Neural progenitor cell (in vitro differentiated cells): ENCODE measurements around the gene C11orf54. TPM values are rescaled to one million over a fixed set of nuclear protein-coding genes. Genes with fewer than 3 reads are reported as not detected.
"Not testable (repeated sequence)": the region's sequence is repeated elsewhere in the genome, so short reads cannot be mapped to it uniquely, and the experiment has no call there.

Experiments
- DNase-seq: peaks from one replicate; pipeline ENCODE4 v3.0.0-alpha.2; 2016; ENCODE audit warnings: low spot score
- H2AFZ ChIP-seq: fragments of 200-600 bp; sonication (generic); replicated peaks from 2 replicates; pipeline ENCODE4 v1.6.1; 2016; ENCODE audit warnings: antibody characterized with exemption
- H3F3A ChIP-seq: fragments of 200-600 bp; sonication (generic); 2 replicates; pipeline ENCODE4 v1.6.1; 2016; ENCODE audit warnings: antibody characterized with exemption, low read depth
- H3K27ac ChIP-seq: fragments of 200-600 bp; sonication (generic); 2 replicates; pipeline ENCODE4 v1.5.1; 2016; ENCODE audit warnings: mild to moderate bottlenecking
- H3K27me3 ChIP-seq: fragments of 200-600 bp; sonication (generic); 2 replicates; pipeline ENCODE4 v1.6.1; 2016; ENCODE audit warnings: mild to moderate bottlenecking, moderate library complexity
- H3K36me3 ChIP-seq: fragments of 200-600 bp; sonication (generic); 2 replicates; pipeline ENCODE4 v1.5.1; 2016
- H3K4me1 ChIP-seq: fragments of 200-600 bp; sonication (generic); 2 replicates; pipeline ENCODE4 v1.6.1; 2016; ENCODE audit warnings: mixed run types
- H3K4me2 ChIP-seq: fragments of 200-600 bp; sonication (generic); 2 replicates; pipeline ENCODE4 v1.6.1; 2016
- H3K4me3 ChIP-seq: fragments of 200-600 bp; sonication (generic); 2 replicates; pipeline ENCODE4 v1.5.1; 2016
- H3K79me2 ChIP-seq: fragments of 200-600 bp; sonication (generic); 2 replicates; pipeline ENCODE4 v1.6.1; 2016; ENCODE audit warnings: low read depth
- H3K9ac ChIP-seq: fragments of 200-600 bp; sonication (generic); 2 replicates; pipeline ENCODE4 v1.6.1; 2016
- H3K9me3 ChIP-seq: fragments of 200-600 bp; sonication (generic); 2 replicates; pipeline ENCODE4 v1.5.1; 2016; ENCODE audit warnings: low read depth
- H4K20me1 ChIP-seq: fragments of 200-600 bp; sonication (generic); 2 replicates; pipeline ENCODE4 v1.6.1; 2016; ENCODE audit warnings: low read depth
- H3K27ac Mint-ChIP-seq: 3 replicates; pipeline ENCODE4 v1.8.0; 2021; ENCODE audit warnings: mixed read lengths
- H3K27me3 Mint-ChIP-seq: 2 replicates; pipeline ENCODE4 v1.8.0; 2022; ENCODE audit warnings: low read depth, mild to moderate bottlenecking, inconsistent platforms, moderate library complexity, mixed read lengths; ENCODE audit not compliant: insufficient read depth
- H3K36me3 Mint-ChIP-seq: 3 replicates; pipeline ENCODE4 v1.8.0; 2021; ENCODE audit warnings: mixed read lengths
- H3K4me1 Mint-ChIP-seq: 3 replicates; pipeline ENCODE4 v1.8.0; 2021; ENCODE audit warnings: mixed read lengths
- H3K4me3 Mint-ChIP-seq: 3 replicates; pipeline ENCODE4 v1.8.0; 2021; ENCODE audit warnings: mild to moderate bottlenecking, moderate library complexity, mixed read lengths
- H3K9me3 Mint-ChIP-seq: 3 replicates; pipeline ENCODE4 v1.8.0; 2020; ENCODE audit warnings: mixed read lengths
- CTCF ChIP-seq: fragments of 200-600 bp; sonication (generic); IDR thresholded peaks from 2 replicates; pipeline ENCODE4 v1.5.1; 2017; ENCODE audit warnings: antibody characterized with exemption, mild to moderate bottlenecking
- EZH2 ChIP-seq: fragments of 200-600 bp; sonication (generic); IDR thresholded peaks from 2 replicates; pipeline ENCODE4 v1.6.1; 2017; ENCODE audit warnings: antibody characterized with exemption, mild to moderate bottlenecking, moderate library complexity
- EZH2phosphoT487 ChIP-seq: fragments of 200-600 bp; sonication (generic); IDR thresholded peaks from 2 replicates; pipeline ENCODE4 v1.6.1; 2017; ENCODE audit warnings: antibody characterized with exemption
- total RNA-seq: library from RNA; depleted of rRNA; stranded (reverse); fragments of >200 nt; gene quantifications from 2 replicates; pipeline ENCODE4 v1.2.3, GENCODE V29; 2015; ENCODE audit warnings: low replicate concordance

The C11orf54 gene
- total RNA-seq, 1 donor from 2014 or later, result 44.3 TPM

- Histone ChIP-seq H2AFZ (peak overlapping the region; percentile 81), H3K4me2 (peak overlapping the region; percentile 97), H3K4me3 (peak overlapping the region; percentile 60), H3K9ac (peak overlapping the region; percentile 80), H3K9me3 (no peaks in the 10 kb centered on the region), H3K27me3 (no peaks in the 10 kb centered on the region), H4K20me1 (peaks cover 38% of the 10 kb centered on the region), H3K36me3 (peaks cover 14% of the 10 kb centered on the region), H3K4me1 (peaks cover 43% of the 10 kb centered on the region), H3K27ac (peak overlapping the region; percentile 23), H3F3A (peaks cover 27% of the 10 kb centered on the region), H3K79me2 (peaks cover 85% of the 10 kb centered on the region)
- Mint-ChIP-seq H3K36me3 (peaks cover 7% of the 10 kb centered on the region), H3K4me3 (peak overlapping the region; percentile 100), H3K27ac (peak overlapping the region; percentile 99), H3K27me3 (no peaks in the 10 kb centered on the region), H3K4me1 (peaks cover 47% of the 10 kb centered on the region), H3K9me3 (no peaks in the 10 kb centered on the region)
- DNase-seq, result peak; percentile 41
- TF ChIP-seq EZH2phosphoT487 (no peak), EZH2 (no peak), CTCF (no peak)
Observed at GRCh38 chr11:93741882-93742226, 382 bp downstream of the C11orf54 start.

- peaks cover 37% of the 10 kb centered on the region for H3K4me1 Mint-ChIP-seq
- DNase-seq, result peak; percentile 17
Observed at GRCh38 chr11:93743291-93743690, 1.8 kb downstream of the C11orf54 start.

GRCh38 chr11:93744669-93745004 is 3.2 kb downstream of the C11orf54 start:
- no peak overlapping the region for H2AFZ ChIP-seq
- H3K9ac ChIP-seq, result no peak overlapping the region
- Mint-ChIP-seq H3K36me3 (peaks cover 3% of the 10 kb centered on the region), H3K9me3 (no peaks in the 10 kb centered on the region), H3K4me3 (no peak overlapping the region), H3K27me3 (no peaks in the 10 kb centered on the region), H3K4me1 (peaks cover 24% of the 10 kb centered on the region), H3K27ac (peak overlapping the region; percentile 40)
- H3K27me3 ChIP-seq, result no peaks in the 10 kb centered on the region
- H3F3A ChIP-seq, result peaks cover 4% of the 10 kb centered on the region
- H3K4me3 ChIP-seq, result no peak overlapping the region
- no peaks in the 10 kb centered on the region for H3K9me3 ChIP-seq
- H3K79me2 ChIP-seq, result peaks cover 61% of the 10 kb centered on the region
- peak overlapping the region; percentile 27 for H3K4me2 ChIP-seq
- peaks cover under 1% of the 10 kb centered on the region for H3K36me3 ChIP-seq
- peaks cover 15% of the 10 kb centered on the region for H3K4me1 ChIP-seq
- DNase-seq, result no peak
- H3K27ac ChIP-seq, result no peak overlapping the region
- H4K20me1 ChIP-seq, result peaks cover 11% of the 10 kb centered on the region
- TF ChIP-seq EZH2 (no peak), EZH2phosphoT487 (no peak), CTCF (no peak)

More at GRCh38 chr11:93743291-93743690, 1.8 kb downstream of the C11orf54 start:
- Histone ChIP-seq H3K4me2 (no peak overlapping the region), H3K4me1 (peaks cover 28% of the 10 kb centered on the region), H3K27me3 (no peaks in the 10 kb centered on the region), H3K36me3 (peaks cover 5% of the 10 kb centered on the region), H3K9me3 (no peaks in the 10 kb centered on the region), H4K20me1 (peaks cover 24% of the 10 kb centered on the region), H3F3A (peaks cover 14% of the 10 kb centered on the region), H3K79me2 (peaks cover 74% of the 10 kb centered on the region), H2AFZ (no peak overlapping the region), H3K4me3 (no peak overlapping the region), H3K27ac (no peak overlapping the region), H3K9ac (no peak overlapping the region)
- Mint-ChIP-seq H3K4me3 (peak overlapping the region; percentile 77), H3K27me3 (no peaks in the 10 kb centered on the region), H3K27ac (no peak overlapping the region), H3K36me3 (peaks cover 7% of the 10 kb centered on the region), H3K9me3 (no peaks in the 10 kb centered on the region)
- TF ChIP-seq CTCF (no peak), EZH2phosphoT487 (no peak), EZH2 (no peak)

- not testable (repeated sequence) for H2AFZ ChIP-seq, H3K4me3 ChIP-seq, H3K27me3 ChIP-seq, H3K9me3 ChIP-seq, H3F3A ChIP-seq, H3K9ac ChIP-seq, H3K27me3 Mint-ChIP-seq, H3K4me3 Mint-ChIP-seq, H3K27ac Mint-ChIP-seq, H3K36me3 ChIP-seq, H3K9me3 Mint-ChIP-seq, H3K36me3 Mint-ChIP-seq, H4K20me1 ChIP-seq
- peaks cover 55% of the 10 kb centered on the region for H3K79me2 ChIP-seq
- peak overlapping the region; percentile 67 for H3K27ac ChIP-seq
- DNase-seq, result peak; percentile 20
- peak overlapping the region; percentile 27 for H3K4me2 ChIP-seq
- peaks cover 19% of the 10 kb centered on the region for H3K4me1 Mint-ChIP-seq
- H3K4me1 ChIP-seq, result peaks cover 15% of the 10 kb centered on the region
Observed at GRCh38 chr11:93745005-93745755, 3.7 kb downstream of the C11orf54 start.
